Fibroblast of villous mesenchyme (primary cell): ENCODE data around the gene RABGGTA. TPM values are rescaled to one million over a fixed set of nuclear protein-coding genes. Genes with fewer than 3 reads are reported as not detected.

Experiments used
- DNase-seq: peaks from one replicate; pipeline ENCODE4 v3.0.0-alpha.2; 2010; ENCODE audit warnings: low read depth
- H3K4me3 ChIP-seq: 2 replicates; pipeline ENCODE4 v1.5.1; 2011; ENCODE audit warnings: low read depth, mild to moderate bottlenecking, low read length
- CTCF ChIP-seq: IDR thresholded peaks from 2 replicates; pipeline ENCODE4 v1.5.1; 2012; ENCODE audit warnings: low read depth, mild to moderate bottlenecking, low read length; ENCODE audit not compliant: insufficient read depth
- total RNA-seq: library from RNA; depleted of rRNA; stranded (reverse); fragments of >200 nt; gene quantifications from 2 replicates; pipeline ENCODE4 v1.2.3, GENCODE V29; 2012

RABGGTA gene
- total RNA-seq, result 25.8 and 28.1 TPM in 2 replicates

- DNase-seq, result peak; percentile 83
- peak; percentile 60 for TF ChIP-seq CTCF
- peak within 1 kb of the TSS; percentile 95 for H3K4me3 ChIP-seq
These were observed at the start of gene RABGGTA for GRCh38 chr14:24271134-24271833. Gene RABGGTA, minus strand, starts transcription at chr14:24271597. Its CDS starts 482 bp downstream, at chr14:24271115.

- no peak for DNase-seq
- TF ChIP-seq CTCF, result no peak
- no peak overlapping the region for H3K4me3 ChIP-seq
These were observed 45.9 kb upstream of the RABGGTA start for GRCh38 chr14:24317141-24317928.

GRCh38 chr14:24316597-24316950 is 45.2 kb upstream of the RABGGTA start:
- no peak overlapping the region for H3K4me3 ChIP-seq
- no peak for DNase-seq
- TF ChIP-seq CTCF, result no peak

GRCh38 chr14:24315807-24316596 is 44.6 kb upstream of the RABGGTA start:
- no peak overlapping the region for H3K4me3 ChIP-seq
- DNase-seq, result peak; percentile 40
- peak; percentile 11 for TF ChIP-seq CTCF

- no peak for TF ChIP-seq CTCF
- DNase-seq, result no peak
- no peak overlapping the region for H3K4me3 ChIP-seq
These were observed 43.9 kb upstream of the RABGGTA start for GRCh38 chr14:24315243-24315806.

GRCh38 chr14:24314377-24315193 is 43.2 kb upstream of the RABGGTA start:
- TF ChIP-seq CTCF, result no peak
- no peak overlapping the region for H3K4me3 ChIP-seq
- no peak for DNase-seq
